ENCODE results near the gene ARHGEF37.

Gene ARHGEF37

GRCh38 chr5:149604321-149604720, 23.0 kb downstream of the ARHGEF37 start:
- DNase-seq (ENCODE audit: extremely low spot score), result no peak
- CTCF ChIA-PET, result interaction anchor here (1.6 kb wide), 1 partner anchor 14 kb away, joined by 6 read pairs; no protein-coding TSS in a partner anchor
- TF ChIP-seq FOXM1 (IDR thresholded peaks at IDR 0.05; ENCODE audit: borderline replicate concordance), result no peak
- TF ChIP-seq FOXK2 (IDR thresholded peaks at IDR 0.05), result no peak
- no peak for TF ChIP-seq SUZ12 (IDR thresholded peaks at IDR 0.05)
- no peak for TF ChIP-seq TARDBP (IDR thresholded peaks at IDR 0.05)
- no peak for TF ChIP-seq ELF4 (IDR thresholded peaks at IDR 0.05)
- TF ChIP-seq FOXA1 (IDR thresholded peaks at IDR 0.05), result no peak
- TF ChIP-seq NFRKB (IDR thresholded peaks at IDR 0.05), result no peak
- TF ChIP-seq SP1 (IDR thresholded peaks at IDR 0.05), result no peak
- TF ChIP-seq CTBP1 (IDR thresholded peaks at IDR 0.05; ENCODE audit: borderline replicate concordance), result no peak
- TF ChIP-seq LEF1 (IDR thresholded peaks at IDR 0.05; ENCODE audit: borderline replicate concordance), result no peak
- TF ChIP-seq L3MBTL2 (conservative IDR thresholded peaks at IDR 0.05), result no peak
- no peak for TF ChIP-seq BHLHE40 (IDR thresholded peaks at IDR 0.05; ENCODE audit: borderline replicate concordance)
- no peak for TF ChIP-seq PKNOX1 (IDR thresholded peaks at IDR 0.05)
- no peak for TF ChIP-seq HDGF (IDR thresholded peaks at IDR 0.05; ENCODE audit: borderline replicate concordance)
- no peak for TF ChIP-seq ZNF384 (IDR thresholded peaks at IDR 0.05)
- no peak for TF ChIP-seq ARNT (IDR thresholded peaks at IDR 0.05)
- POLR2A ChIA-PET, result no interaction called here

- ChIA-PET CTCF (no interaction called here), POLR2A (interaction anchor here (1.5 kb wide), 1 partner anchor 13 kb away, joined by 4 read pairs; no protein-coding TSS in a partner anchor)
- no peak for DNase-seq (ENCODE audit: extremely low spot score)
- TF ChIP-seq ARNT (IDR thresholded peaks at IDR 0.05) (no peak), ZNF384 (IDR thresholded peaks at IDR 0.05) (no peak), PKNOX1 (IDR thresholded peaks at IDR 0.05) (no peak), FOXM1 (IDR thresholded peaks at IDR 0.05; ENCODE audit: borderline replicate concordance) (no peak), SUZ12 (IDR thresholded peaks at IDR 0.05) (no peak), FOXK2 (IDR thresholded peaks at IDR 0.05) (no peak), LEF1 (IDR thresholded peaks at IDR 0.05; ENCODE audit: borderline replicate concordance) (no peak), BHLHE40 (IDR thresholded peaks at IDR 0.05; ENCODE audit: borderline replicate concordance) (no peak), TARDBP (IDR thresholded peaks at IDR 0.05) (no peak), SP1 (IDR thresholded peaks at IDR 0.05) (no peak), L3MBTL2 (conservative IDR thresholded peaks at IDR 0.05) (no peak), ELF4 (IDR thresholded peaks at IDR 0.05) (no peak)
Observed at GRCh38 chr5:149605354-149605997, 24.2 kb downstream of the ARHGEF37 start.

- no peak for DNase-seq (ENCODE audit: extremely low spot score)
- ChIA-PET CTCF (no interaction called here), POLR2A (interaction anchor here (1.5 kb wide), 1 partner anchor 12 kb away, joined by 4 read pairs; no protein-coding TSS in a partner anchor)
- TF ChIP-seq L3MBTL2 (conservative IDR thresholded peaks at IDR 0.05), result no peak
- no peak for TF ChIP-seq CTBP1 (IDR thresholded peaks at IDR 0.05; ENCODE audit: borderline replicate concordance)
- no peak for TF ChIP-seq ELF4 (IDR thresholded peaks at IDR 0.05)
- TF ChIP-seq BHLHE40 (IDR thresholded peaks at IDR 0.05; ENCODE audit: borderline replicate concordance), result no peak
- TF ChIP-seq FOXK2 (IDR thresholded peaks at IDR 0.05), result no peak
- TF ChIP-seq SP1 (IDR thresholded peaks at IDR 0.05), result no peak
Observed at GRCh38 chr5:149605998-149606724, 24.9 kb downstream of the ARHGEF37 start.

DNA sequence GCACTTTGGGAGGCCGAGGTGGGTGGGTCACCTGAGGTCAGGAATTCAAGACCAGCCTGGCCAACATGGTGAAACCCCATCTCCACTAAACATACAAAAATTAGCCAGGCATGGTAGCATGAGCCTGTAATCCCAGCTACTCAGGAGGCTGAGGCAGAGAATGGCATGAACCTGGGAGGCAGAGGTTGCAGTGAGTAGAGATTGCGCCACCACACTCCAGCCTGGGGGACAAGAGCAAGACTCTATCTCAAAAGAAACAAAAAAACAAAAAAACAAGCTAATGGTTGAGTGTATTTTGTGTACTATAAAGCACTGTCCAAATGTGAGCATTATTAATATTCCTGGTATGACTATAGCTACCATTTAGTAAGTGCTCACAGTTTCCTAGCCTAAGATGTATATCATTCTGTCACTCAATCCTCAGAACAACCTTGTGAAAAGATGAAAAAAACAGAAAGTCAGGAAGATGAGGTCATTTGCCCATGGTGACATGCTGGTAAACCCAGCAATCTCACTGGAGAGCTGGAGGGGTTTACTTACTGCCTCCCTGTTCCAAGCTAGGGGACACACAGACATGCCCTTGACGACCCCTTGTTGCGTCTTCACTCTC, 27.7 kb downstream of the ARHGEF37 start:
- ChIA-PET POLR2A (no interaction called here), CTCF (interaction anchor here (0.7 to 2.3 kb wide), 4 partner anchors 10 to 117 kb away, joined by 3 to 13 read pairs (median 4); no protein-coding TSS in a partner anchor)
- TF ChIP-seq PKNOX1 (IDR thresholded peaks at IDR 0.05) (peak; percentile 27; the same call in 1 of the 2 replicates), ZNF384 (IDR thresholded peaks at IDR 0.05) (no peak)
- no peak for DNase-seq (ENCODE audit: extremely low spot score)

DNA sequence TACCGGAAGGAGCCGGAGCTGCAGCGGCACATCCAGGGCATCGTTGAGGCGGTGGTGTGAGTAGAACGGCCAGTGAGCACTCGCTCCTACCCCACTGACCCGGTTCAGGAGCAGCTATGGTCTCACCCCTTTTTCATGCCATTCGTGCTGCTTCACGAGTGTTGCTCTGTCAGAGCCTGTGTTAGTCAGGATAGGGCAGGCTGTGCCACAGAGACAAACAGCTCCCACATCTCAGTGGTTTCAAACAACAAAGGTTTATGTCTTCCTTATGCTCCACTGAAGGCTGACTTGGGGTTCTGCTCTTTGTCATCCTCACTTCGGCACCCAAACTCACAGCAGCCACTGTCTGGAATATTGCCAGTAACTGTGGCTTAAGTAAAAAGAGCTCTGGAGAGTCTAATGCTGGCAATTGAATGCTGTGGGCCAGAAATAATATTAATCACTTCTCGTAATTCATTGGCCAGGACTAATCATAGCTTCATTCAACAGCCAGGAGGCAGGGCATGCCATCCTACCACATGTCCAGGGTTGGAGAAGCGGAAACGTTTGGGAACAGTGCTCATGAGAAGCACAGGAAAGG, 28.4 kb downstream of the ARHGEF37 start:
- ChIA-PET POLR2A (no interaction called here), CTCF (interaction anchor here (0.7 to 2.3 kb wide), 3 partner anchors 9 to 12 kb away, joined by 3 to 13 read pairs (median 4); no protein-coding TSS in a partner anchor)

More for the DNA sequence above, 28.4 kb downstream of the ARHGEF37 start:
- TF ChIP-seq ARNT (IDR thresholded peaks at IDR 0.05) (no peak), FOXK2 (IDR thresholded peaks at IDR 0.05) (no peak), FOXM1 (IDR thresholded peaks at IDR 0.05; ENCODE audit: borderline replicate concordance) (no peak), BHLHE40 (IDR thresholded peaks at IDR 0.05; ENCODE audit: borderline replicate concordance) (no peak), SP1 (IDR thresholded peaks at IDR 0.05) (no peak), CTBP1 (IDR thresholded peaks at IDR 0.05; ENCODE audit: borderline replicate concordance) (no peak), ELF4 (IDR thresholded peaks at IDR 0.05) (no peak), PKNOX1 (IDR thresholded peaks at IDR 0.05) (no peak), ZNF384 (IDR thresholded peaks at IDR 0.05) (no peak), NFRKB (IDR thresholded peaks at IDR 0.05) (no peak), SUZ12 (IDR thresholded peaks at IDR 0.05) (no peak), TARDBP (IDR thresholded peaks at IDR 0.05) (no peak), HDGF (IDR thresholded peaks at IDR 0.05; ENCODE audit: borderline replicate concordance) (no peak), L3MBTL2 (conservative IDR thresholded peaks at IDR 0.05) (no peak), LEF1 (IDR thresholded peaks at IDR 0.05; ENCODE audit: borderline replicate concordance) (no peak), FOXA1 (IDR thresholded peaks at IDR 0.05) (no peak)
- DNase-seq (ENCODE audit: extremely low spot score), result no peak
